ENCODE results near the gene PXN. TPM values are rescaled to one million over a fixed set of nuclear protein-coding genes. Genes with fewer than 3 reads are reported as not detected.
A peak's percentile ranks its signal among the peaks of the same experiment; 100 is the strongest.
"Not testable (repeated sequence)": the region's sequence is repeated elsewhere in the genome, so short reads cannot be mapped to it uniquely, and the experiment has no call there.

PXN gene
- polyA plus RNA-seq, 2 of the 4 experiments (the other 2 are of a cell fraction): 40.1 to 97.0 TPM

DNA sequence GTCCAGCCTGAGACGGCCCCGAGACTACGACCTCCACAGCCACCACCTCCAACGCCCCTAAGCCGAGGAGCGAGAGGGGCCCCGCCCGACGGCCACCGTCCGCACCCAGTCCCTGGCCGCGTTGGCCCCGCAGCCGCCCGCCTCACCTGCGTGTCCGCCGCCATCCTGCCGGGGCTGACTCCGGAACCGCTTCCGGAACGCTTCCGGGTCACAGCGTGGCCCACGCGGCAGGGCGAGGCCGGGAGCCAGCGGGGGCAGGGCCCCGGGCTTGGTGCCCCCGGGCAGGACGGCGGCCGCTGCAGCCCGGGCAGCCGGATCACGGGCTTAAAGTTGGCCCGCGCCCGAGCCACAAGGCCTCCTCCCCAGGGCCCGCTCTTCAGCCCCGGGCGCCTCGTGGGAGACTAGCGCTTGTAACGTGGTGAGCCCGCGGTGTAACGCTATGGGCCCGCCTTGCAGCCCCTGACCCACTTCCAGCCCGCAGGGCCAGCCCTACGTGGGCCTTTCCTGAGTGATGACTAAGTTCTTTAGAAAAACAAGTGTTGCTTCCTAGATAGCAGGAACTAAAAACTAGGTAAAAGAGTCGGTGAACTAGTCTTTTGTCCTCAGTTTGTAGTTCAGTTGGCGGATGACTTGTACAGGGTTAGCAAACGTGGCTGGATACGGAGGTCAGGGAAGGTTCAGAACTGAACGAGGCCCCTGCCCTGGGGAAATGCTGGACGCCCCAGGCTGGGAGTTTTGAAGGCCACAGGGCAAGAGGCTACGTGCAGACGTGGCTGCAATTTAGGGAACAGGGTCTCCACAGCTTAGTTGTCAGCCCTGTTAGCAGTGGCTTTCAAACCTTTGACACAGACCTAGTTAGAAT is 70.8 kb downstream of the PXN start, which contains the start of gene GCN1 (continued):
- no peak for TF ChIP-seq KDM1A (IDR thresholded peaks at IDR 0.05; ENCODE audit: low read depth)
- no peak for TF ChIP-seq ZNF302 (CRISPR knock-in tag; IDR thresholded peaks at IDR 0.05)
- TF ChIP-seq SMC3 (IDR thresholded peaks at IDR 0.05): no peak
- TF ChIP-seq CEBPB (IDR thresholded peaks at IDR 0.05): no peak
- TF ChIP-seq RARB (CRISPR knock-in tag; IDR thresholded peaks at IDR 0.05): peak; percentile 70

DNA sequence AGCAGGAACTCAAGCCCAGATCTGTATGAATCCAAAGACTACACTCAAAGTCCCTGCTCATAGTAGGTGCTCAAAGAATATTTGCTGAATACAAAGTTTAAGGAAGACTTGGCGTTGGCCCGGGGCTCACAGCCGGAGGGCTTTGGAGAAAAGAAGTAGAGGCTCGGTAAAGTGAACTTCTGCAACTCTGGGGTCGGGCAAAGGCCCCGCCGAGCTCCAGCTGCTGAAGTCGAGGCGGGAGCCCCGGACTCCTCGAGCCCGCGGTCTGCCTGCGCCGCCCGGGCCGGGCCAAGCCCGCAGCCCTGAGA is 71.3 kb downstream of the PXN start:
- TF ChIP-seq GATA3 (IDR thresholded peaks at IDR 0.05; ENCODE audit: borderline replicate concordance): no peak
- no peak for TF ChIP-seq TFCP2L1 (CRISPR knock-in tag; IDR thresholded peaks at IDR 0.05)
- TF ChIP-seq HOXB13 (CRISPR knock-in tag; IDR thresholded peaks at IDR 0.05; ENCODE audit: low read depth): no peak
- TF ChIP-seq KDM5A (IDR thresholded peaks at IDR 0.05): no peak
- Histone ChIP-seq H3K4me2 (peak overlapping the region; percentile 99), H3K9me3 (no peaks in the 10 kb centered on the region), H3K27ac (peak overlapping the region; percentile 95 to 97), H3K4me1 (peaks cover 52% of the 10 kb centered on the region), H3K4me3 (peak overlapping the region; percentile 68)
- POLR2A ChIA-PET: no interaction called here
- no peak for FAIRE-seq
- no peak for DNase-seq (ENCODE audit: low read depth in 1 of 2, low spot score in 1 of 2)
- ATAC-seq: peak in 1 of 2 experiments; percentile 55; a peak in 4 of 6 replicates
- 1% methylated on average over 10 of the region's 18 CpGs for WGBS (ENCODE audit: missing lambda C conversion rate)
- CTCF ChIA-PET: interaction anchor here (0.6 kb wide), 1 partner anchor 97 kb away, joined by 6 read pairs; no protein-coding TSS in a partner anchor

DNA sequence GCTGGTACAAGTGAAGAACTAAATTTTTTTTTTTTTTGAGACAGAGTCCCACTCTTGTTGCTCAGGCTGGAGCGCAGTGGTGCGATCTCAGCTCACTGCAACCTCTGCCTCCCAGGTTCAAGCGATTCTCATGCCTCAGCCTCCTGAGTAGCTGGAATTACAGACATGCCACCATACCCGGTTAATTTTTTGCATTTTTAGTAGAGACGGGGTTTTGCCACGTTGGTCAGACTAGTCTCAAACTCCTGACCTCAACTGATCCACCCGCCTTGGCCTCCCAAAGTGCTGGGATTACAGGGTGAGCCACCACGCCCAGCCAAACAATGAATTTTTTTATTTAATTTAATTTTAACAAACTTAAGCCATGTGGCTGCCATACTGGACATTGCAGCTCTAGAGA is 72.2 kb downstream of the PXN start:
- ChIA-PET POLR2A (interaction anchor here (0.9 to 1.2 kb wide), 2 partner anchors 8 to 25 kb away, joined by 3 to 6 read pairs; partner anchors contain the start of gene RPLP0), CTCF (interaction anchor here (0.7 to 1.8 kb wide), 2 partner anchors 8 to 10 kb away, joined by 3 to 7 read pairs; partner anchors contain the start of gene RPLP0)
- WGBS (ENCODE audit: missing lambda C conversion rate): 81% methylated on average over 8 of the region's 8 CpGs
- Histone ChIP-seq H3K4me3 (peak overlapping the region; percentile 68), H3K4me2 (peak overlapping the region; percentile 99), H3K27ac (peak overlapping the region in 1 of 2 experiments; percentile 95; a peak in 1 of 6 replicates), H3K4me1 (peaks cover 43% of the 10 kb centered on the region)
- DNase-seq (ENCODE audit: low read depth in 1 of 2, low spot score in 1 of 2); ATAC-seq; H3K9me3 ChIP-seq; FAIRE-seq: not testable (repeated sequence)

- ChIA-PET CTCF (interaction anchor here (0.6 to 1.3 kb wide), 3 partner anchors 44 to 1193 kb away, joined by 3 to 4 read pairs (median 4); partner anchors contain the start of gene PXN), POLR2A (interaction anchor here (1.7 kb wide), 1 partner anchor 10 kb away, joined by 10 read pairs; the partner anchor contains the start of gene RPLP0)
- WGBS (ENCODE audit: missing lambda C conversion rate): 93% methylated on average over 7 of the region's 7 CpGs
- peaks cover 23% of the 10 kb centered on the region for H3K4me1 ChIP-seq
- ATAC-seq (no peak), FAIRE-seq (no peak), DNase-seq (ENCODE audit: low read depth in 1 of 2, low spot score in 1 of 2) (no peak)
- no peak overlapping the region for H3K4me3 ChIP-seq
- no peak overlapping the region for H3K4me2 ChIP-seq
- no peaks in the 10 kb centered on the region for H3K9me3 ChIP-seq
- no peak for TF ChIP-seq CHD4 (IDR thresholded peaks at IDR 0.05; ENCODE audit: borderline replicate concordance)
- no peak for TF ChIP-seq ZSCAN20 (CRISPR knock-in tag; IDR thresholded peaks at IDR 0.05)
- TF ChIP-seq JUN (IDR thresholded peaks at IDR 0.05): no peak
- no peak overlapping the region for H3K27ac ChIP-seq
Measured at GRCh38 chr12:120190985-120191480, 74.5 kb downstream of the PXN start.

- ATAC-seq (no peak), DNase-seq (ENCODE audit: low read depth in 1 of 2, low spot score in 1 of 2) (no peak), FAIRE-seq (no peak)
- ChIA-PET CTCF (no interaction called here), POLR2A (interaction anchor here (1.7 kb wide), 1 partner anchor 11 kb away, joined by 10 read pairs; the partner anchor contains the start of gene RPLP0)
- Histone ChIP-seq H3K4me3 (no peak overlapping the region), H3K9me3 (no peaks in the 10 kb centered on the region), H3K27ac (no peak overlapping the region), H3K4me2 (no peak overlapping the region), H3K4me1 (peaks cover 16% of the 10 kb centered on the region)
- 91% methylated on average over 5 of the region's 5 CpGs for WGBS (ENCODE audit: missing lambda C conversion rate)
- TF ChIP-seq SREBF2 (IDR thresholded peaks at IDR 0.05) (no peak), JUN (IDR thresholded peaks at IDR 0.05) (no peak), EHMT2 (IDR thresholded peaks at IDR 0.05; ENCODE audit: low read depth) (no peak), FOXS1 (CRISPR knock-in tag; IDR thresholded peaks at IDR 0.05) (no peak), MAFK (IDR thresholded peaks at IDR 0.05; ENCODE audit: partially characterized antibody) (no peak), GATA3 (IDR thresholded peaks at IDR 0.05; ENCODE audit: borderline replicate concordance) (no peak)
- TF ChIP-seq, protein P1, sequence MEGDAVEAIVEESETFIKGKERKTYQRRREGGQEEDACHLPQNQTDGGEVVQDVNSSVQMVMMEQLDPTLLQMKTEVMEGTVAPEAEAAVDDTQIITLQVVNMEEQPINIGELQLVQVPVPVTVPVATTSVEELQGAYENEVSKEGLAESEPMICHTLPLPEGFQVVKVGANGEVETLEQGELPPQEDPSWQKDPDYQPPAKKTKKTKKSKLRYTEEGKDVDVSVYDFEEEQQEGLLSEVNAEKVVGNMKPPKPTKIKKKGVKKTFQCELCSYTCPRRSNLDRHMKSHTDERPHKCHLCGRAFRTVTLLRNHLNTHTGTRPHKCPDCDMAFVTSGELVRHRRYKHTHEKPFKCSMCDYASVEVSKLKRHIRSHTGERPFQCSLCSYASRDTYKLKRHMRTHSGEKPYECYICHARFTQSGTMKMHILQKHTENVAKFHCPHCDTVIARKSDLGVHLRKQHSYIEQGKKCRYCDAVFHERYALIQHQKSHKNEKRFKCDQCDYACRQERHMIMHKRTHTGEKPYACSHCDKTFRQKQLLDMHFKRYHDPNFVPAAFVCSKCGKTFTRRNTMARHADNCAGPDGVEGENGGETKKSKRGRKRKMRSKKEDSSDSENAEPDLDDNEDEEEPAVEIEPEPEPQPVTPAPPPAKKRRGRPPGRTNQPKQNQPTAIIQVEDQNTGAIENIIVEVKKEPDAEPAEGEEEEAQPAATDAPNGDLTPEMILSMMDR (IDR thresholded peaks at IDR 0.05): no peak
Measured at GRCh38 chr12:120190386-120190785, 75.1 kb downstream of the PXN start.

Measured in A549 (cell line).